Right lobe of liver (tissue), 4 donors: ENCODE data around the gene DCTN3.

Experiments used
- CTCF ChIP-seq, 4 donors: fragments of 200-600 bp in 3 of 4; fragments of 450-650 bp in 1 of 4; IDR thresholded peaks; one replicate each; pipeline versions ENCODE4 v1.5.1 to v1.8.0; 2016 to 2022; ENCODE audit warnings: antibody characterized with exemption in 4 of 4, mild to moderate bottlenecking in 2 of 4
- POLR2A ChIP-seq: fragments of 450-650 bp; IDR thresholded peaks from one replicate; pipeline ENCODE4 v1.6.1; 2017; ENCODE audit warnings: antibody characterized with exemption, mild to moderate bottlenecking
- donor health status: DM: no; HTN: no; CAD: no.
- donor health status: DM: no; HTN: no; CAD: no.
- donor health status: DM: no; HTN: yes; CAD: no.

GRCh38 chr9:34588671-34589635 is 31.3 kb downstream of the DCTN3 start:
- TF ChIP-seq CTCF (IDR thresholded peaks at IDR 0.05) (no peak), POLR2A (no peak)
